Thyroid gland (tissue), 4 donors: ENCODE results near the gene MAPRE2. TPM values are rescaled to one million over a fixed set of nuclear protein-coding genes. Genes with fewer than 3 reads are reported as not detected.
A peak's percentile ranks its signal among the peaks of the same experiment; 100 is the strongest.

Experiments used
- DNase-seq, 2 donors: peaks; one replicate each; pipeline ENCODE4 v3.0.0-alpha.2; 2019
- H3K27ac ChIP-seq, 3 donors: fragments of 200-600 bp; sonication (generic); 1 replicate in 2 of 3; 2 replicates in 1 of 3; pipeline ENCODE4 v1.5.1; 2016 to 2019; ENCODE audit warnings: mild to moderate bottlenecking in 1 of 3, moderate library complexity in 1 of 3
- H3K27me3 ChIP-seq: fragments of 200-600 bp; sonication (generic); one replicate; pipeline ENCODE4 v1.5.1; 2019
- H3K36me3 ChIP-seq, 2 donors: fragments of 200-600 bp; sonication (generic); one replicate each; pipeline ENCODE4 v1.5.1; 2016 to 2019
- H3K4me1 ChIP-seq, 2 donors: fragments of 200-600 bp; sonication (generic); one replicate each; pipeline ENCODE4 v1.5.1; 2017 to 2019
- H3K4me3 ChIP-seq, 3 donors: fragments of 200-600 bp; sonication (generic); replicated peaks in 1 of 3; 1 replicate in 2 of 3; 2 replicates in 1 of 3; pipeline ENCODE4 v1.5.1; 2016; ENCODE audit warnings: mild to moderate bottlenecking in 1 of 3
- H3K9me3 ChIP-seq: fragments of 200-600 bp; sonication (generic); one replicate; pipeline ENCODE4 v1.5.1; 2017
- CTCF ChIP-seq, 6 experiments: fragments of 200-600 bp in 3 of 6; fragments of 450-650 bp in 3 of 6; sonication (generic) in 3 of 6; IDR thresholded peaks; one replicate each; pipeline ENCODE4 v1.5.1; 2016 to 2019; ENCODE audit warnings: antibody characterized with exemption in 6 of 6, mild to moderate bottlenecking in 2 of 6, inconsistent platforms in 1 of 6, moderate library complexity in 1 of 6
- POLR2A ChIP-seq, 2 donors: fragments of 450-650 bp; IDR thresholded peaks; one replicate each; pipeline ENCODE4 v1.6.1; 2017; ENCODE audit warnings: antibody characterized with exemption in 2 of 2, mild to moderate bottlenecking in 2 of 2, moderate library complexity in 1 of 2
- WGBS, 2 donors: methylation state at CpG; one replicate each; pipeline ENCODE4 v1.1.5; 2017; 5-methylcytosine and 5-hydroxymethylcytosine counted together
- intact Hi-C: fragments of 100-400 bp; cut with DNase I; formaldehyde crosslinking; loops from one replicate; pipeline ENCODE4 v1.15.1; 2023
- total RNA-seq, 4 donors: library from RNA; depleted of rRNA; stranded (reverse); fragments of >200 nt; gene quantifications; one replicate each; pipeline ENCODE4 v1.2.3, GENCODE V29; 2016

MAPRE2 gene
- total RNA-seq, 4 donors from 2014 or later, result 22.6 to 38.1 (median 28.8) TPM

GRCh38 chr18:35183886-35184285, 142.7 kb downstream of the MAPRE2 start:
- Histone ChIP-seq H3K27me3 (no peaks in the 10 kb centered on the region), H3K27ac (no peak overlapping the region), H3K4me1 (no peaks in the 10 kb centered on the region), H3K36me3 (no peaks in the 10 kb centered on the region), H3K9me3 (no peaks in the 10 kb centered on the region), H3K4me3 (no peak overlapping the region)
- 75 to 89% methylated on average over 5 of the region's 5 CpGs for WGBS, 2 donors
- TF ChIP-seq CTCF (IDR thresholded peaks at IDR 0.05) (no peak), POLR2A (IDR thresholded peaks at IDR 0.05) (no peak)
- DNase-seq, result no peak
- intact Hi-C loops, result no loop called here

- Histone ChIP-seq H3K36me3 (no peaks in the 10 kb centered on the region), H3K4me3 (no peak overlapping the region), H3K4me1 (no peaks in the 10 kb centered on the region), H3K27me3 (no peaks in the 10 kb centered on the region), H3K9me3 (no peaks in the 10 kb centered on the region), H3K27ac (no peak overlapping the region)
- peak in 1 of 2 donors; percentile 17 for DNase-seq
- WGBS, 2 donors, result 88 to 91% methylated on average over 2 of the region's 2 CpGs
- intact Hi-C loops, result no loop called here
- TF ChIP-seq CTCF (IDR thresholded peaks at IDR 0.05) (no peak), POLR2A (IDR thresholded peaks at IDR 0.05) (no peak)
Measured at GRCh38 chr18:35185771-35186170, 144.6 kb downstream of the MAPRE2 start.

- TF ChIP-seq POLR2A (IDR thresholded peaks at IDR 0.05) (no peak), CTCF (IDR thresholded peaks at IDR 0.05) (no peak)
Measured at GRCh38 chr18:35186291-35187034, 145.2 kb downstream of the MAPRE2 start.

GRCh38 chr18:35189510-35189909, 148.3 kb downstream of the MAPRE2 start:
- no peak for DNase-seq
- intact Hi-C loops, result no loop called here
- peaks cover 0 to 7% of the 10 kb centered on the region in 2 donors for H3K4me1 ChIP-seq
- WGBS, 2 donors, result 61 to 64% methylated on average over 1 of the region's 1 CpG
- TF ChIP-seq POLR2A (IDR thresholded peaks at IDR 0.05) (no peak), CTCF (IDR thresholded peaks at IDR 0.05) (no peak)
- no peaks in the 10 kb centered on the region for H3K36me3 ChIP-seq
- no peaks in the 10 kb centered on the region for H3K27me3 ChIP-seq
- no peaks in the 10 kb centered on the region for H3K9me3 ChIP-seq
- H3K27ac ChIP-seq, result no peak overlapping the region
- H3K4me3 ChIP-seq, result no peak overlapping the region

More at GRCh38 chr18:35186291-35187034, 145.2 kb downstream of the MAPRE2 start:
- H3K27me3 ChIP-seq, result no peaks in the 10 kb centered on the region
- H3K4me3 ChIP-seq, result no peak overlapping the region
- intact Hi-C loops, result no loop called here
- H3K27ac ChIP-seq, result no peak overlapping the region
- 74 to 80% methylated on average over 6 of the region's 6 CpGs for WGBS, 2 donors
- H3K9me3 ChIP-seq, result no peaks in the 10 kb centered on the region
- no peak for DNase-seq
- H3K36me3 ChIP-seq, result no peaks in the 10 kb centered on the region
- no peaks in the 10 kb centered on the region for H3K4me1 ChIP-seq

- H3K9me3 ChIP-seq, result no peaks in the 10 kb centered on the region
- H3K27ac ChIP-seq, result no peak overlapping the region
Measured at GRCh38 chr18:35190948-35191697, 149.9 kb downstream of the MAPRE2 start.

More at GRCh38 chr18:35190948-35191697, 149.9 kb downstream of the MAPRE2 start:
- Histone ChIP-seq H3K4me1 (peaks cover 0 to 7% of the 10 kb centered on the region in 2 donors), H3K4me3 (no peak overlapping the region), H3K36me3 (no peaks in the 10 kb centered on the region), H3K27me3 (no peaks in the 10 kb centered on the region)
- intact Hi-C loops, result no loop called here
- TF ChIP-seq POLR2A (IDR thresholded peaks at IDR 0.05) (no peak), CTCF (IDR thresholded peaks at IDR 0.05) (no peak)
- 77 to 79% methylated on average over 4 of the region's 4 CpGs for WGBS, 2 donors
- DNase-seq, result no peak
